IMR-90 (cell line): ENCODE data around the gene ARHGAP32. TPM values are rescaled to one million over a fixed set of nuclear protein-coding genes. Genes with fewer than 3 reads are reported as not detected.

Experiments used
- ATAC-seq: fragments of 200-7000 bp; cut with Tn5 transposase; 2 replicates; pipeline ENCODE4 v1.9.1; 2020; ENCODE audit warnings: low read depth, mild to moderate bottlenecking, moderate library complexity
- BruUV-seq: library from RNA; stranded (reverse); fragments of 400-500 nt; replicated peaks from 2 replicates; lab custom pipeline; 2021; lab: Mats Ljungman, UMichigan
- CTCF ChIA-PET: fragments of 300-600 bp; formaldehyde crosslinking; extraction: SDS; loops from one replicate; lab custom pipeline; 2021; ENCODE audit warnings: antibody characterized with exemption; lab: Yijun Ruan, JAX
- POLR2A ChIA-PET: fragments of 300-600 bp; sonication (Branson Sonifier 250); formaldehyde crosslinking; loops from one replicate; lab custom pipeline; 2022; ENCODE audit warnings: antibody characterized with exemption; ENCODE audit not compliant: unreplicated experiment; lab: Charles Lee
- DNase-seq: peaks from one replicate; pipeline ENCODE4 v3.0.0; 2013
- H2AFZ ChIP-seq: replicated peaks from 2 replicates; pipeline ENCODE3; 2013; ENCODE audit warnings: low read length, mild to moderate bottlenecking; ENCODE audit not compliant: poor library complexity
- H2AK5ac ChIP-seq: 2 replicates; pipeline ENCODE4 v1.6.1; 2013; ENCODE audit warnings: low read depth, low read length, inconsistent platforms
- H2AK9ac ChIP-seq: replicated peaks from 2 replicates; pipeline ENCODE3; 2013; ENCODE audit warnings: mild to moderate bottlenecking, low read depth, low read length, moderate library complexity; ENCODE audit not compliant: poor library complexity
- H2BK120ac ChIP-seq: 2 replicates; pipeline ENCODE4 v1.6.1; 2013; ENCODE audit warnings: low read depth, low read length, inconsistent platforms
- H2BK15ac ChIP-seq: 3 replicates; pipeline ENCODE4 v1.6.1; 2013; ENCODE audit warnings: low read depth, low read length, inconsistent platforms
- H2BK20ac ChIP-seq: 2 replicates; pipeline ENCODE4 v1.6.1; 2013; ENCODE audit warnings: low read depth, mild to moderate bottlenecking, inconsistent platforms, low read length, moderate library complexity
- H2BK5ac ChIP-seq: 2 replicates; pipeline ENCODE4 v1.6.1; 2013; ENCODE audit warnings: mild to moderate bottlenecking, low read depth, low read length, inconsistent platforms; ENCODE audit not compliant: poor library complexity, severe bottlenecking
- H3K14ac ChIP-seq: replicated peaks from 2 replicates; pipeline ENCODE4 v1.6.1; 2013; ENCODE audit warnings: low read depth, low read length, inconsistent platforms
- H3K18ac ChIP-seq: 2 replicates; pipeline ENCODE4 v1.6.1; 2013; ENCODE audit warnings: low read depth, low read length, control low read depth
- H3K23ac ChIP-seq: 2 replicates; pipeline ENCODE4 v1.6.1; 2013; ENCODE audit warnings: low read depth, low read length, inconsistent platforms
- H3K27ac ChIP-seq: 2 replicates; pipeline ENCODE4 v1.5.1; 2013; ENCODE audit warnings: mild to moderate bottlenecking, control low read depth, low read length; ENCODE audit not compliant: insufficient read depth
- H3K27me3 ChIP-seq: 2 replicates; pipeline ENCODE4 v1.6.1; 2013; ENCODE audit warnings: low read length; ENCODE audit not compliant: control insufficient read depth, insufficient read depth
- H3K36me3 ChIP-seq: 2 replicates; pipeline ENCODE4 v1.6.1; 2013; ENCODE audit warnings: low read length, mixed read lengths; ENCODE audit not compliant: control insufficient read depth, insufficient read depth
- H3K4ac ChIP-seq: 2 replicates; pipeline ENCODE4 v1.6.1; 2013; ENCODE audit warnings: low read depth, low read length, inconsistent platforms
- H3K4me1 ChIP-seq: 2 replicates; pipeline ENCODE4 v1.6.1; 2013; ENCODE audit warnings: low read length, mixed read lengths; ENCODE audit not compliant: control insufficient read depth, insufficient read depth
- H3K4me2 ChIP-seq: 2 replicates; pipeline ENCODE4 v1.6.1; 2013; ENCODE audit warnings: low read depth, mild to moderate bottlenecking, control low read depth, low read length, moderate library complexity
- H3K4me3 ChIP-seq: 2 replicates; pipeline ENCODE4 v1.5.1; 2013; ENCODE audit warnings: low read depth, mild to moderate bottlenecking, control low read depth, low read length, moderate library complexity; ENCODE audit not compliant: insufficient read depth
- H3K56ac ChIP-seq: 2 replicates; pipeline ENCODE4 v1.6.1; 2013; ENCODE audit warnings: low read length, inconsistent platforms; ENCODE audit not compliant: insufficient read depth; ENCODE audit errors: extremely low read depth
- H3K79me1 ChIP-seq, 2 experiments: 2 replicates each; pipeline ENCODE4 v1.6.1; 2013; ENCODE audit warnings: low read length in 2 of 2, inconsistent platforms in 1 of 2, low read depth in 1 of 2
- H3K9ac ChIP-seq: 2 replicates; pipeline ENCODE4 v1.6.1; 2013; ENCODE audit warnings: low read depth, low read length, control low read depth
- H3K9me1 ChIP-seq: 2 replicates; pipeline ENCODE4 v1.6.1; 2013; ENCODE audit warnings: low read length, inconsistent platforms; ENCODE audit not compliant: insufficient read depth
- H3K9me3 ChIP-seq: 2 replicates; pipeline ENCODE4 v1.6.1; 2013; ENCODE audit warnings: low read length; ENCODE audit not compliant: control insufficient read depth, insufficient read depth
- H4K20me1 ChIP-seq: 2 replicates; pipeline ENCODE4 v1.6.1; 2013; ENCODE audit warnings: low read length, inconsistent platforms; ENCODE audit not compliant: insufficient read depth
- H4K5ac ChIP-seq: 2 replicates; pipeline ENCODE4 v1.6.1; 2013; ENCODE audit warnings: mild to moderate bottlenecking, low read depth, low read length, control low read depth
- H4K8ac ChIP-seq, 2 experiments: 2 replicates each; pipeline ENCODE4 v1.6.1; 2013; ENCODE audit warnings: low read depth in 2 of 2, low read length in 2 of 2, control low read depth in 1 of 2, inconsistent platforms in 1 of 2
- H4K91ac ChIP-seq: 2 replicates; pipeline ENCODE4 v1.6.1; 2013; ENCODE audit warnings: low read depth, low read length, inconsistent platforms; ENCODE audit not compliant: insufficient read depth
- BHLHE40 ChIP-seq: fragments of 150-350 bp; IDR thresholded peaks from 2 replicates; pipeline ENCODE4 v1.6.1; 2016; ENCODE audit warnings: mild to moderate bottlenecking, low read depth, low read length
- CTCF ChIP-seq: conservative IDR thresholded peaks from 2 replicates; pipeline ENCODE4 v1.5.1; 2012; ENCODE audit warnings: mild to moderate bottlenecking, low read depth, low read length, improper control_type of control experiment
- RAD21 ChIP-seq: IDR thresholded peaks from 2 replicates; pipeline ENCODE4 v1.6.1; 2012; ENCODE audit warnings: low read length, improper control_type of control experiment
- USF2 ChIP-seq: fragments of 150-350 bp; IDR thresholded peaks from 2 replicates; pipeline ENCODE4 v1.6.1; 2017; ENCODE audit warnings: mild to moderate bottlenecking, antibody characterized with exemption, low read length, low read depth
- WGBS, 2 experiments: methylation state at CpG; one replicate each; pipeline versions ENCODE4 v1.1.5 to v1.1.7; 2013; ENCODE audit warnings: missing lambda C conversion rate in 2 of 2; ENCODE audit not compliant: insufficient read length in 1 of 2; ENCODE audit errors: extremely low coverage in 2 of 2; 5-methylcytosine and 5-hydroxymethylcytosine counted together
- dilution Hi-C: fragments of 300-500 bp; cut with HindIII; formaldehyde crosslinking; loops from one replicate; pipeline ENCODE4 v1.14.3; 2018; ENCODE audit warnings: low sequenced_read_pairs; ENCODE audit not compliant: unreplicated experiment
- in situ Hi-C: fragments of 300-500 bp; cut with MboI; formaldehyde crosslinking; loops from 3 replicates; pipeline ENCODE4 v1.14.3; 2019; ENCODE audit warnings: low sequenced_read_pairs, inconsistent platforms, mixed read lengths
- intact Hi-C: fragments of 100-400 bp; cut with micrococcal nuclease; formaldehyde crosslinking; loops from 2 replicates; pipeline ENCODE4 v1.10.0; 2022
- polyA plus RNA-seq, 3 experiments: library from polyadenylated mRNA; depleted of rRNA; stranded (reverse); fragments of >200 nt; gene quantifications; 2 replicates each; pipeline ENCODE4 v1.2.3, GENCODE V29; 2012; ENCODE audit warnings: low replicate concordance in 1 of 3
- total RNA-seq: library from RNA; depleted of rRNA; stranded (reverse); fragments of >200 nt; gene quantifications from 2 replicates; pipeline ENCODE4 v1.2.3, GENCODE V29; 2012

The ARHGAP32 gene
- total and polyA plus RNA-seq, 2 of the 4 experiments (the other 2 are of a cell fraction) = 4.1 to 8.4 TPM

- TF ChIP-seq BHLHE40 = no peak
These were observed 242.2 kb downstream of the ARHGAP32 start (continued) for GRCh38 chr11:128949791-128950454.

- 0 out of 2 replicates have a peak, but pooled peaks have one; percentile 22 for TF ChIP-seq RAD21
- 0 out of 2 replicates have a peak, but pooled peaks have one; percentile 10 for TF ChIP-seq CTCF
- TF ChIP-seq USF2 = no peak
- H3K27ac ChIP-seq = no peak overlapping the region
- no peak overlapping the region for H2BK15ac ChIP-seq
- no peaks in the 10 kb centered on the region for H3K9me1 ChIP-seq
- no peak overlapping the region for H3K23ac ChIP-seq
- no peak overlapping the region for H2AFZ ChIP-seq
- H4K5ac ChIP-seq = no peak overlapping the region
- no peaks in the 10 kb centered on the region; the same call in 1 of the 2 replicates for H3K27me3 ChIP-seq
- no peaks in the 10 kb centered on the region for H3K4me1 ChIP-seq
- no peak overlapping the region for H3K14ac ChIP-seq
- H3K4ac ChIP-seq = no peak overlapping the region
- ChIA-PET CTCF (interaction anchor here (0.8 to 2.9 kb wide), 6 partner anchors 13 to 67 kb away, joined by 3 to 43 read pairs (median 4); no protein-coding TSS in a partner anchor), POLR2A (no interaction called here)
- no peak overlapping the region for H4K8ac ChIP-seq
- no peak overlapping the region for H3K9ac ChIP-seq
- DNase-seq (no peak), ATAC-seq (no peak)
- no TSS peak for BruUV-seq
- no peak overlapping the region for H2AK5ac ChIP-seq
- H3K4me2 ChIP-seq = no peak overlapping the region
- intact Hi-C loops = no loop called here
- no peak overlapping the region for H3K56ac ChIP-seq
- H2BK20ac ChIP-seq = no peak overlapping the region
- no peaks in the 10 kb centered on the region for H3K79me1 ChIP-seq
- no peaks in the 10 kb centered on the region for H3K9me3 ChIP-seq
- no peak overlapping the region for H3K18ac ChIP-seq
- dilution Hi-C loops = no loop called here
- H3K36me3 ChIP-seq = no peaks in the 10 kb centered on the region
- WGBS, 2 experiments = no CpG with 5 or more reads among the region's 3 CpGs
- in situ Hi-C loops = no loop called here
- no peak overlapping the region for H2BK120ac ChIP-seq
- no peak overlapping the region for H3K4me3 ChIP-seq
- no peaks in the 10 kb centered on the region for H4K20me1 ChIP-seq
- H4K91ac ChIP-seq = no peak overlapping the region
- no peak overlapping the region for H2BK5ac ChIP-seq
- no peak overlapping the region for H2AK9ac ChIP-seq
These were observed 243.5 kb downstream of the ARHGAP32 start for GRCh38 chr11:128948583-128948982.
